T-cell (primary cell): ENCODE data around the gene ALDH2. TPM values are rescaled to one million over a fixed set of nuclear protein-coding genes. Genes with fewer than 3 reads are reported as not detected.
A peak's percentile ranks its signal among the peaks of the same experiment; 100 is the strongest.

ENCODE experiments used
- ATAC-seq, 4 experiments: fragments of 200-7000 bp in 3 of 4; fragments of 150-1000 bp in 1 of 4; cut with Tn5 transposase; replicated peaks in 1 of 4; 1 replicate in 3 of 4; 2 replicates in 1 of 4; pipeline ENCODE4 v1.10.0; 2021; ENCODE audit warnings: moderate library complexity in 3 of 4, mild to moderate bottlenecking in 2 of 4, moderate number of reproducible peaks in 1 of 4
- CTCF ChIA-PET, 2 donors: fragments of 300-600 bp; sonication (Branson Sonifier 250); formaldehyde crosslinking; loops; one replicate each; lab custom pipeline; 2022; ENCODE audit warnings: antibody characterized with exemption in 2 of 2; lab: Charles Lee
- POLR2A ChIA-PET, 2 donors: fragments of 300-600 bp; sonication (Branson Sonifier 250); formaldehyde crosslinking; loops; one replicate each; lab custom pipeline; 2022; ENCODE audit warnings: antibody characterized with exemption in 2 of 2; lab: Charles Lee
- DNase-seq, 35 experiments: peaks; one replicate each; pipeline versions ENCODE4 v3.0.0 to v3.0.0-alpha.2; 2013 to 2023
- H3K27ac ChIP-seq: one replicate; pipeline ENCODE4 v1.5.1; 2013; ENCODE audit warnings: low read length
- H3K27me3 ChIP-seq, 2 experiments: replicated peaks in 1 of 2; 1 replicate in 1 of 2; 2 replicates in 1 of 2; pipeline versions ENCODE4 v1.6.1 to v1.7.0; 2013; ENCODE audit warnings: low read length in 1 of 2, mixed read lengths in 1 of 2; ENCODE audit not compliant: control insufficient read depth in 2 of 2, insufficient read depth in 2 of 2; ENCODE audit errors: extremely low read depth in 1 of 2
- H3K36me3 ChIP-seq, 2 donors: 1 replicate in 1 of 2; 2 replicates in 1 of 2; pipeline versions ENCODE4 v1.6.1 to v1.7.0; 2013; ENCODE audit warnings: low read length in 1 of 2; ENCODE audit not compliant: control insufficient read depth in 2 of 2, insufficient read depth in 1 of 2; ENCODE audit errors: extremely low read depth in 1 of 2
- H3K4me1 ChIP-seq, 2 experiments: 1 replicate in 1 of 2; 2 replicates in 1 of 2; pipeline versions ENCODE4 v1.6.1 to v1.7.0; 2013; ENCODE audit warnings: low read length in 2 of 2, mixed read lengths in 1 of 2; ENCODE audit not compliant: insufficient read depth in 2 of 2, control insufficient read depth in 1 of 2; ENCODE audit errors: extremely low read depth in 1 of 2
- H3K4me3 ChIP-seq, 2 donors: 1 replicate in 1 of 2; 2 replicates in 1 of 2; pipeline versions ENCODE4 v1.5.1 to v1.7.0; 2013; ENCODE audit warnings: mild to moderate bottlenecking in 2 of 2, low read length in 1 of 2, moderate library complexity in 1 of 2; ENCODE audit not compliant: control insufficient read depth in 1 of 2; ENCODE audit errors: extremely low read depth in 1 of 2
- H3K9me3 ChIP-seq: 2 replicates; pipeline ENCODE4 v1.7.0; 2013
- H3K27ac Mint-ChIP-seq, 2 donors: one replicate each; pipeline ENCODE4 v1.8.0; 2020 to 2021; ENCODE audit warnings: mild to moderate bottlenecking in 2 of 2, mixed read lengths in 2 of 2
- H3K27me3 Mint-ChIP-seq, 2 donors: one replicate each; pipeline ENCODE4 v1.8.0; 2021 to 2022; ENCODE audit warnings: mixed read lengths in 2 of 2
- H3K36me3 Mint-ChIP-seq: one replicate; pipeline ENCODE4 v1.8.0; 2021; ENCODE audit warnings: mixed read lengths
- H3K4me1 Mint-ChIP-seq, 3 donors: one replicate each; pipeline ENCODE4 v1.8.0; 2020 to 2022; ENCODE audit warnings: mixed read lengths in 3 of 3, mild to moderate bottlenecking in 1 of 3
- H3K4me3 Mint-ChIP-seq, 3 donors: one replicate each; pipeline ENCODE4 v1.8.0; 2020 to 2022; ENCODE audit warnings: mild to moderate bottlenecking in 3 of 3, mixed read lengths in 3 of 3, moderate library complexity in 3 of 3
- H3K9me3 Mint-ChIP-seq, 3 donors: one replicate each; pipeline ENCODE4 v1.8.0; 2020 to 2022; ENCODE audit warnings: mixed read lengths in 3 of 3
- WGBS: methylation state at CpG from one replicate; pipeline ENCODE4 v1.1.5; 2013; ENCODE audit warnings: missing lambda C conversion rate; ENCODE audit not compliant: insufficient coverage; 5-methylcytosine and 5-hydroxymethylcytosine counted together
- total RNA-seq, 35 experiments: library from RNA in 6 of 35; stranded (reverse) in 6 of 35; fragments of 120-200 nt in 1 of 35; gene quantifications; one replicate each; pipeline versions ENCODE4 v1.2.1 to v1.2.4 and lab custom pipeline; 2013 to 2026

The ALDH2 gene
- total RNA-seq, 5 donors from 2014 or later (not counting 1 experiment from before 2014, with no cell fraction given), result 1.3 to 3.5 (median 2.5) TPM

DNA sequence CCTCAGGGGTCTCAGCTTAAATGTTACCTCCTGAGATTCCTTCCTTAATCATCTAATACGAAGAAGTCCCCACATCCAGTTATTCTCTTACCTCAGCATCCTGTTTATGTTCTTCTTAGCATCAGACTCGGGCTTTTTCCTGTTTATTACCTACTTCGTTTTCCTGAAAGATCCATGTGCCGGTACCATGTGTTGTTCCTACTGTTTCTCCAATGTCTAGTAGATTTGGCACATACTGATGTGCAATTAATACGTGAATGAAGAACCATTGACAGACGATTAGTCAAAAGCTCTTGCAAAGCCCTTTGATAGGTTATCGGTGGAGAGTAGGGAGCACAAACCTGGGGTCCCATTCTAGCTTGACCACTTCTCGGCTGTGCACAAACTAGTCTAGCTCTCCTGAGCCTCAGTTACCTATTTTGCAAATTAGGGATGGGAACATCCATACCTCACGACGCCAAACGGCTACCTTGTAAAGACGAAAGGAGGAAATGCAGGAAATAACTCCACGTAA is 74.6 kb downstream of the ALDH2 start:
- H3K4me3 Mint-ChIP-seq, result peak overlapping the region; percentile 98 to 99 (median 98)
- ChIA-PET POLR2A (interaction anchor here in 1 of 2 donors (1.0 to 1.1 kb wide), 2 partner anchors 172 to 539 kb away, joined by 3 to 4 read pairs; partner anchors contain the start of genes ERP29 and TMEM116), CTCF (interaction anchor here in 1 of 2 donors (0.7 to 1.0 kb wide), 2 partner anchors 28 to 172 kb away, joined by 3 read pairs; partner anchors contain the start of genes ERP29 and TMEM116)
- ATAC-seq, result peak in 2 of 4 experiments; percentile 0 to 28
- no peaks in the 10 kb centered on the region for H3K27me3 ChIP-seq
- H3K27ac ChIP-seq, result peak overlapping the region; percentile 80
- no peaks in the 10 kb centered on the region for H3K9me3 ChIP-seq
- H3K9me3 Mint-ChIP-seq, result no peaks in the 10 kb centered on the region
- peaks cover 26% of the 10 kb centered on the region for H3K36me3 Mint-ChIP-seq
- H3K27me3 Mint-ChIP-seq, result no peaks in the 10 kb centered on the region
- peak overlapping the region; percentile 84 to 92 for H3K4me3 ChIP-seq
- H3K36me3 ChIP-seq, result peaks cover 0 to 12% of the 10 kb centered on the region in 2 donors
- peak overlapping the region; percentile 98 to 99 for H3K27ac Mint-ChIP-seq
- H3K4me1 ChIP-seq, result peaks cover 10 to 37% of the 10 kb centered on the region in 2 experiments
- peaks cover 64 to 71% (median 64%) of the 10 kb centered on the region in 3 donors for H3K4me1 Mint-ChIP-seq
- 0% methylated on average over 7 of the region's 13 CpGs for WGBS
- peak in 1 of 35 experiments; percentile 1 for DNase-seq

DNA sequence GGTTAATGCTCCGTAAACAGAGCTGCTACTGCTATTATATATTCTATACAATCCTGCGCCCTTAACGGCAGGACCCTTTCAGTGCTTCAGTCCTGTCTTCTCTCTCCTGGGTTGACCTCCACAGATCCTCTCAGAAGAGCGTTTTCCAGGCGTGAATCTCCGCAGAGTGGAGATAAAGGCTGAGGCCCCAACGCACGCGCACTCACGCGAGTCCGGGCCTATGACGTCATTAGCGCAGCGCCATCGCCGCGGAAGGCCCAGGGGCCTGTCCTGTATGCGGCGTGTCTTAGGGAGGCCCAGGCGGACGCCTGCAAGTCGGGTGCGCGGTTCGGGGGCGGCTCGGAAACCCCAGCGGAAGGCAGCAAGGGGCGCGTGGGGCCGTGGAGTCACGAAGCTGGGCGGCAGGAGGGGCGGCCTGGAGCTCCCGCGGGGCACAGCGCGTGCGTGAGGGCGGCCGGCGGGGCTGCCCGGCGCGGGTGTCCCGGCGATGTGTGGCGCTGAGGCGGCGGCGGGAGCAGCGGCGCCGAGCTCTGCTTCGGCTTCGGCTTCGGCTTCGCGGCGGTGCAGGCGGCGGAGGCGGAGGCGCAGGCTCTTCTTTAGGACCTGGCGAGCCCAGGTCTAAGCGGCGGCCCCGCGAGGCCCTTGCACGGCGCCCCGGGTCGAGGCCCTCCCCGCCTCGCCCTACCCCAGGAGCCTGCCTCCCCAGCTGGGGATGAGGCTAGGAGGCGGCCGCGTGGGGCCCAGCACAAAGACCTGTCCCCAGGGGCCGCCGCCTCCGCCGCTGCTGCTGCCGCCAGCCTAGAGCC is 75.2 kb downstream of the ALDH2 start, which contains the start of gene MAPKAPK5:
Gene MAPKAPK5 (plus strand): TSS at position 479 of the 806 bp plus-strand sequence. CDS start 506 bp downstream, outside the sequence.
- WGBS, result under 1% methylated on average over 83 of the region's 84 CpGs
- Histone ChIP-seq H3K36me3 (peaks cover 0 to 12% of the 10 kb centered on the region in 2 donors), H3K27ac (peak within 1 kb of the TSS; percentile 80), H3K9me3 (no peaks in the 10 kb centered on the region), H3K27me3 (no peaks in the 10 kb centered on the region), H3K4me1 (peaks cover 10 to 37% of the 10 kb centered on the region in 2 experiments), H3K4me3 (peak within 1 kb of the TSS; percentile 84 to 92)
- DNase-seq (peak; percentile 90 to 99 (median 95)), ATAC-seq (peak; percentile 91 to 96 (median 94))
- Mint-ChIP-seq H3K27me3 (no peaks in the 10 kb centered on the region), H3K9me3 (no peaks in the 10 kb centered on the region), H3K27ac (peak within 1 kb of the TSS; percentile 98 to 99), H3K4me1 (peaks cover 65 to 72% (median 68%) of the 10 kb centered on the region in 3 donors), H3K4me3 (peak within 1 kb of the TSS; percentile 98 to 99 (median 98)), H3K36me3 (peaks cover 26% of the 10 kb centered on the region)
- POLR2A ChIA-PET, result interaction anchor here in 1 of 2 donors (1.0 to 1.1 kb wide), 2 partner anchors 171 to 538 kb away, joined by 3 to 4 read pairs; partner anchors contain the start of genes ERP29 and TMEM116
- CTCF ChIA-PET, result interaction anchor here in 1 of 2 donors (0.7 to 0.9 kb wide), 2 partner anchors 26 to 29 kb away, joined by 3 read pairs; no protein-coding TSS in a partner anchor

DNA sequence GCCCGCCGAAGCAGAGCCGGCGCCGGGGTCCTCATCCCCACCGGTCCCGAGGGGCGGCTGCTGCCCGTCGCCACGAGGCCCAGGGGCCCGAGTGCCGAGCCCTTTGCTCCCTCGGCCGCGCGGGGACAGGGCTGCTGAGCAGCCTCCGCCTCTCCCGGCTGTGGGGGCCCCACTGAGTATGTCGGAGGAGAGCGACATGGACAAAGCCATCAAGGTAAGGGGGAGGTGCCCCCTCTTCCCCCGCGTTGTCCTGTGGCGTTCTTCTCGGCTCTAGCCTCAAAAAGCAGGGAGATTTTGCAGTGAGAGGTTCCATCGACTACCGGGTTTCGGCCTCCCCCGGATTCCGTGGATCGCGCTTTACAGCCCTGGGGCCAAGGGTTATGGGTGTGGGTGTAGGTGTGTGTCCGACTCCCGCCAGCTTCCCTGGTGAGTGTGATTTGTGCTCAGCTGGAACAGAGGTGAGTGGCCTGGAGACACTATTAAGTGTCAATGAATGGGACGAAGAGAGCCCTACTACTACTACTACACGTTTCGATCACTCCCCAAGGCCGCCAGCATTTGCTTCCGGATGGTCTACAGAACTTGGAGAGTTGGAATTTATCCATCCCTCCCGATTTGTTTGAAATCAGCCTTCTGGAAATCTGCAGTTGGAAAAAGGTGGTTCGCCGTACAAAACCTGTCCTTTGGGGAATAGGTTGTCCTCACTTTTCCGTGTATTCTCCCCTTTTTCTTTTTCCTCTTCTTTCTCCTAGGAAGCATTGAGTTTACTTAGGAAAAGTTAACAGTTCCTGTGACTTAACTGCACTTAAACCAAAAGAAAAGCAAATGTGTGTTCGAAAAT is 76.0 kb downstream of the ALDH2 start:
- no peaks in the 10 kb centered on the region for H3K9me3 ChIP-seq
- ChIA-PET CTCF (interaction anchor here in 1 of 2 donors (0.9 kb wide), 1 partner anchor 27 kb away, joined by 3 read pairs; no protein-coding TSS in a partner anchor), POLR2A (interaction anchor here in 1 of 2 donors (1.0 to 1.1 kb wide), 2 partner anchors 170 to 537 kb away, joined by 3 to 4 read pairs; partner anchors contain the start of genes ERP29 and TMEM116)
- H3K4me3 Mint-ChIP-seq, result peak overlapping the region; percentile 95 to 98 (median 98)
- no peaks in the 10 kb centered on the region for H3K27me3 Mint-ChIP-seq
- under 1% methylated on average over 24 of the region's 44 CpGs for WGBS
- H3K36me3 Mint-ChIP-seq, result peaks cover 26% of the 10 kb centered on the region
- no peaks in the 10 kb centered on the region for H3K27me3 ChIP-seq
- peak in 2 of 4 experiments; percentile 14 to 25 for ATAC-seq
- H3K4me3 ChIP-seq, result peak overlapping the region; percentile 84 to 92
- peak in 14 of 35 experiments; percentile 2 to 45 (median 18) for DNase-seq
- peak overlapping the region; percentile 76 for H3K27ac ChIP-seq
- H3K4me1 Mint-ChIP-seq, result peaks cover 68 to 73% (median 72%) of the 10 kb centered on the region in 3 donors
- H3K9me3 Mint-ChIP-seq, result no peaks in the 10 kb centered on the region
- peak overlapping the region; percentile 93 to 94 for H3K27ac Mint-ChIP-seq
- peaks cover 10 to 37% of the 10 kb centered on the region in 2 experiments for H3K4me1 ChIP-seq
- H3K36me3 ChIP-seq, result peaks cover 0 to 14% of the 10 kb centered on the region in 2 donors

DNA sequence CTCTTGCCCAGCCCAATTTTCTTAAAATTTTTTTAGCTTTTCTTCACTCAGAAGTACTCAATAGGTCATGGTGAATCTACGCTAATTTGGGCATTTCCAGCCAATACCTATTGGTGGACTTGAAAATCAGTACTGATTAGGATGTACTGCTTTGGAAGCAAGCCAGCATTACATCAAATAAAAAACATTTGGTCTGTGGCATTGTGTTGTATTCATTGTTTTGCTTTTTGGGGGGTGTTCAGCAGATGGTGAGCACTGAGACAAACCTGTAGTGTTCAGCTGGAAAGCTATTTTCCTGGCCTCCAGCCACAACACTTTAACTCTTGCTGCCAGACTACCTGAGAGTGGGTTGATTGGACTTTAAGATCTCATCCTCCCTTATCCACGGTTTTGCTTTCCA is 79.3 kb downstream of the ALDH2 start:
- Mint-ChIP-seq H3K36me3 (peaks cover 18% of the 10 kb centered on the region), H3K9me3 (no peaks in the 10 kb centered on the region), H3K4me1 (peaks cover 56 to 57% (median 56%) of the 10 kb centered on the region in 3 donors), H3K27ac (peak overlapping the region in 1 of 2 donors; percentile 3), H3K27me3 (no peaks in the 10 kb centered on the region), H3K4me3 (no peak overlapping the region)
- POLR2A ChIA-PET, result no interaction called here
- no peaks in the 10 kb centered on the region for H3K9me3 ChIP-seq
- CTCF ChIA-PET, result no interaction called here
- no peak overlapping the region for H3K4me3 ChIP-seq
- H3K27ac ChIP-seq, result no peak overlapping the region
- WGBS, result no CpG with 5 or more reads among the region's 2 CpGs
- ATAC-seq (no peak), DNase-seq (no peak)
- peaks cover 0 to 13% of the 10 kb centered on the region in 2 donors for H3K36me3 ChIP-seq
- peaks cover 7 to 23% of the 10 kb centered on the region in 2 experiments for H3K4me1 ChIP-seq
- no peaks in the 10 kb centered on the region for H3K27me3 ChIP-seq

DNA sequence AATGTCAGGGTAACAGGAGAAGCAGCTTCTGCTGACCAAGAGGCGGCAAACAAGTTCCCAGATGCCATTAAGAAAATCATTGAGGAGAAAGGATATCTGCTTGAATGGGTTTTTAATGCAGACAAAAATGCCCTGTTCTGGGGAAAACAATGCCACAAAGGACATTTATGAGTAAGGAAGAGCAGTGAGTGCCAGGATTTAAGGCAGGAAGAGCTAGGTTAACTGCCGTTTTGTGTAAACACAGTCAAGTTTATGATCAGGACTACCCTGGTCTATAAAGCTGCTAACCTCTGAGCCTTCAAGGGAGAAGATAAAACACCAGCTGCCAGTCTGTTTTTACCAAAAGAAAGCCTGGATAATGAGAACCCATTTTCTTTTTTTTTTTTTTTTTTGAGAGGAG is 83.8 kb downstream of the ALDH2 start:
- no peak for ATAC-seq
- H3K27me3 ChIP-seq, result no peaks in the 10 kb centered on the region
- 100% methylated on average over 2 of the region's 2 CpGs for WGBS
- CTCF ChIA-PET, result no interaction called here
- Mint-ChIP-seq H3K36me3 (peaks cover 29% of the 10 kb centered on the region), H3K27ac (no peak overlapping the region), H3K9me3 (no peaks in the 10 kb centered on the region), H3K4me1 (peaks cover 41 to 46% (median 43%) of the 10 kb centered on the region in 3 donors), H3K27me3 (no peaks in the 10 kb centered on the region), H3K4me3 (no peak overlapping the region)
- H3K27ac ChIP-seq, result no peak overlapping the region
- no peak overlapping the region for H3K4me3 ChIP-seq
- DNase-seq, result no peak
- peaks cover 4 to 9% of the 10 kb centered on the region in 2 donors for H3K36me3 ChIP-seq
- peaks cover 0 to 3% of the 10 kb centered on the region in 2 experiments for H3K4me1 ChIP-seq
- H3K9me3 ChIP-seq, result no peaks in the 10 kb centered on the region
- POLR2A ChIA-PET, result no interaction called here
